Measurements from ENCODE around the gene DAB1.

DAB1 gene

DNA sequence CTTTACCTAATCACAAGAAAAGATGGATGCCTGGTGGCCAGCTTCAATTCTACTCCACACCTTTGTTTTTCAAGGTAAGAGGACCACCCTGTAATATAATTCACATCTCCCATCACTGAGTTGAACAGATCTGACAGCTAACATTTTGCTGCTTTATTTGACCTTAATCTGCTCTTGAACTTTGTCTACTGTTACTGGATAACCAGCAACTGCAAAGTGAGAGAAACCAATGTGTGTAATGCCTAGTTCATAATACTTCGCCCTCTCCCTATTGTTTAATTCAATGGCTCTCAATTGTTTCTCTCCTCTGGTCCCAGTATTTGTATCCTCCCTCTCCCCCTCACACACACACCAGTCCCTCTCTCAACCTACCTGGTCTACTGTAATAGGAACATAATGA is 214.4 kb downstream of the DAB1 start:
- Histone ChIP-seq H4K20me1 (ENCODE audit: low read depth, low read length) (no peaks in the 10 kb centered on the region), H3K9me3 (ENCODE audit: insufficient read depth, low read length) (no peaks in the 10 kb centered on the region), H3F3A (ENCODE audit: insufficient read depth) (no peaks in the 10 kb centered on the region), H3K27ac (ENCODE audit: low read depth, low read length) (no peak overlapping the region), H3K79me2 (ENCODE audit: insufficient read depth, low read length) (no peaks in the 10 kb centered on the region), H3K9me2 (replicated peaks; ENCODE audit: insufficient read depth, low read length) (no peaks in the 10 kb centered on the region), H2AFZ (ENCODE audit: low read depth, low read length, severe bottlenecking) (no peak overlapping the region), H3K9ac (ENCODE audit: low read length) (no peak overlapping the region), H3K4me2 (ENCODE audit: low read depth, low read length, poor library complexity, severe bottlenecking) (no peak overlapping the region), H3K4me3 (ENCODE audit: insufficient read depth, low read length, poor library complexity, severe bottlenecking) (no peak overlapping the region), H3K27me3 (ENCODE audit: low read length) (no peaks in the 10 kb centered on the region), H3K36me3 (ENCODE audit: low read length) (no peaks in the 10 kb centered on the region)
- TF ChIP-seq, protein P1, sequence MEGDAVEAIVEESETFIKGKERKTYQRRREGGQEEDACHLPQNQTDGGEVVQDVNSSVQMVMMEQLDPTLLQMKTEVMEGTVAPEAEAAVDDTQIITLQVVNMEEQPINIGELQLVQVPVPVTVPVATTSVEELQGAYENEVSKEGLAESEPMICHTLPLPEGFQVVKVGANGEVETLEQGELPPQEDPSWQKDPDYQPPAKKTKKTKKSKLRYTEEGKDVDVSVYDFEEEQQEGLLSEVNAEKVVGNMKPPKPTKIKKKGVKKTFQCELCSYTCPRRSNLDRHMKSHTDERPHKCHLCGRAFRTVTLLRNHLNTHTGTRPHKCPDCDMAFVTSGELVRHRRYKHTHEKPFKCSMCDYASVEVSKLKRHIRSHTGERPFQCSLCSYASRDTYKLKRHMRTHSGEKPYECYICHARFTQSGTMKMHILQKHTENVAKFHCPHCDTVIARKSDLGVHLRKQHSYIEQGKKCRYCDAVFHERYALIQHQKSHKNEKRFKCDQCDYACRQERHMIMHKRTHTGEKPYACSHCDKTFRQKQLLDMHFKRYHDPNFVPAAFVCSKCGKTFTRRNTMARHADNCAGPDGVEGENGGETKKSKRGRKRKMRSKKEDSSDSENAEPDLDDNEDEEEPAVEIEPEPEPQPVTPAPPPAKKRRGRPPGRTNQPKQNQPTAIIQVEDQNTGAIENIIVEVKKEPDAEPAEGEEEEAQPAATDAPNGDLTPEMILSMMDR (IDR thresholded peaks at IDR 0.05; ENCODE audit: insufficient read depth, low read length, poor library complexity, severe bottlenecking), result no peak
- no peak for TF ChIP-seq EZH2phosphoT487 (conservative IDR thresholded peaks at IDR 0.05; ENCODE audit: low read length)

GRCh38 chr1:57208741-57209302 is 215.0 kb downstream of the DAB1 start:
- H4K20me1 ChIP-seq (ENCODE audit: low read depth, low read length), result no peaks in the 10 kb centered on the region
- H3K36me3 ChIP-seq (ENCODE audit: low read length), result no peaks in the 10 kb centered on the region
- H3K9me2 ChIP-seq (replicated peaks; ENCODE audit: insufficient read depth, low read length), result no peaks in the 10 kb centered on the region
- H3K4me3 ChIP-seq (ENCODE audit: insufficient read depth, low read length, poor library complexity, severe bottlenecking), result no peak overlapping the region
- TF ChIP-seq, protein P1 (IDR thresholded peaks at IDR 0.05; ENCODE audit: insufficient read depth, low read length, poor library complexity, severe bottlenecking), result no peak
- no peak for TF ChIP-seq EZH2phosphoT487 (conservative IDR thresholded peaks at IDR 0.05; ENCODE audit: low read length)
- no peaks in the 10 kb centered on the region for H3K9me3 ChIP-seq (ENCODE audit: insufficient read depth, low read length)
- no peaks in the 10 kb centered on the region for H3K79me2 ChIP-seq (ENCODE audit: insufficient read depth, low read length)
- no peaks in the 10 kb centered on the region for H3K27me3 ChIP-seq (ENCODE audit: low read length)
- no peak overlapping the region for H3K9ac ChIP-seq (ENCODE audit: low read length)
- H2AFZ ChIP-seq (ENCODE audit: low read depth, low read length, severe bottlenecking), result no peak overlapping the region
- H3K27ac ChIP-seq (ENCODE audit: low read depth, low read length), result no peak overlapping the region
- no peak overlapping the region for H3K4me2 ChIP-seq (ENCODE audit: low read depth, low read length, poor library complexity, severe bottlenecking)
- no peaks in the 10 kb centered on the region for H3F3A ChIP-seq (ENCODE audit: insufficient read depth)

GRCh38 chr1:57206038-57206437 is 217.8 kb downstream of the DAB1 start:
- H3K27me3 ChIP-seq (ENCODE audit: low read length), result no peaks in the 10 kb centered on the region
- TF ChIP-seq, protein P1 (IDR thresholded peaks at IDR 0.05; ENCODE audit: insufficient read depth, low read length, poor library complexity, severe bottlenecking), result no peak
- no peak for TF ChIP-seq EZH2phosphoT487 (conservative IDR thresholded peaks at IDR 0.05; ENCODE audit: low read length)
- H3K9me2 ChIP-seq (replicated peaks; ENCODE audit: insufficient read depth, low read length), result no peaks in the 10 kb centered on the region
- H3K4me3 ChIP-seq (ENCODE audit: insufficient read depth, low read length, poor library complexity, severe bottlenecking), result no peak overlapping the region
- no peak overlapping the region for H3K9ac ChIP-seq (ENCODE audit: low read length)
- H3K4me2 ChIP-seq (ENCODE audit: low read depth, low read length, poor library complexity, severe bottlenecking), result no peak overlapping the region
- H3K36me3 ChIP-seq (ENCODE audit: low read length), result no peaks in the 10 kb centered on the region
- no peak overlapping the region for H3K27ac ChIP-seq (ENCODE audit: low read depth, low read length)
- H3K9me3 ChIP-seq (ENCODE audit: insufficient read depth, low read length), result no peaks in the 10 kb centered on the region
- H2AFZ ChIP-seq (ENCODE audit: low read depth, low read length, severe bottlenecking), result no peak overlapping the region
- H3F3A ChIP-seq (ENCODE audit: insufficient read depth), result no peaks in the 10 kb centered on the region
- H4K20me1 ChIP-seq (ENCODE audit: low read depth, low read length), result no peaks in the 10 kb centered on the region
- H3K79me2 ChIP-seq (ENCODE audit: insufficient read depth, low read length), result no peaks in the 10 kb centered on the region
